ENCODE measurements around the gene MSRB1.

The MSRB1 gene

GRCh38 chr16:1942810-1943726 lies at the start of gene MSRB1:
TSS of gene MSRB1 (minus strand) at chr16:1943199. CDS start at chr16:1943156, 43 bp downstream.
- DNase-seq: peak; percentile 99

DNA sequence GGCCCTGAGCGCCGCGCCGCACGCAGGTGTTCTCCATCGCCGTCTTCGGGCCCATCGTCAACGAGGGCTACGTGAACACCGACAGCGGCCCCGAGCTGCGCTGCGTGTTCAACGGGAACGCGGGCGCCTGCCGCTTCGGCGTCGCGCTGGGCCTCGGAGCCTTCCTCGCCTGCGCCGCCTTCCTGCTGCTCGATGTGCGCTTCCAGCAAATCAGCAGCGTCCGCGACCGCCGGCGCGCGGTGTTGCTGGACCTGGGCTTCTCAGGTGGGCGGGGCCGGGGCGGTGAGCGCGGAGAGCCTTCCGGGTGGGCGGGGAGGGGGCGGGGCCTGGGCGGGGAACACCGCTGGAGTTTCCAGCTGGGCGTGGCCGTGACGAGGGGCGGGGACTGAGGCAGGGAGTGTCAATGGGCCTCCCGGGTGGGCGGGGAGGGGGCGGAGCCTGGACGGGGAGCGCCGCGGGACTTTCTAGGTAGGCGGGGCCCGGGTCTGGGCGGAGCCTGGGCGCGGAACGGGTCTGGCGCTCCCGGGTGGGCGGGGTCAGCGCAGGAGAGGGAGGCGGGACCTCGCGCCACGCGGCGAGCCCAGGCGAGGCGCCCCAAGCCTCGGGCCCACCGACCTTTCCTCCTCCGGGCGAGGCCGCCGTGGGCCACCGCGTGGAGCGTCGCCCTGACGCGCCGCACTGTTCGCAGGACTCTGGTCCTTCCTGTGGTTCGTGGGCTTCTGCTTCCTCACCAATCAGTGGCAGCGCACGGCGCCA lies 49.1 kb upstream of the MSRB1 start:
- DNase-seq: no peak

DNA sequence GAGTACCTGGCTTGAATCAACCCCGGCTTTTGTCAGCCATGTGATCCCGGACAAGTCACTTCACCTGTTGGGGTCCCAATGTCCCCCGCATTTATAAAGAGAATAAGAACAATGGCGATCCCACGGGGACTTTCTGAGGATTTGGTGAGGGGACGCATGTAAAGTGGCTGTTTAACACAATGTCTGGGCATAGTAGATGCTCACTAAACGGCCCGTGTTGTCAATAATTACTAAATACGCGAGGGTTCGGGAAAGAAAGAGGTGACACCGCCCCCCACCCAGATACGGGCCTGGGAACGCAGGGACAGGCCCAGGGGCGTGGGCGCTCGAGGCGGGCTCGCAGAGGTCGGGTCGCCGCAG lies 48.6 kb upstream of the MSRB1 start:
- DNase-seq: no peak

DNA sequence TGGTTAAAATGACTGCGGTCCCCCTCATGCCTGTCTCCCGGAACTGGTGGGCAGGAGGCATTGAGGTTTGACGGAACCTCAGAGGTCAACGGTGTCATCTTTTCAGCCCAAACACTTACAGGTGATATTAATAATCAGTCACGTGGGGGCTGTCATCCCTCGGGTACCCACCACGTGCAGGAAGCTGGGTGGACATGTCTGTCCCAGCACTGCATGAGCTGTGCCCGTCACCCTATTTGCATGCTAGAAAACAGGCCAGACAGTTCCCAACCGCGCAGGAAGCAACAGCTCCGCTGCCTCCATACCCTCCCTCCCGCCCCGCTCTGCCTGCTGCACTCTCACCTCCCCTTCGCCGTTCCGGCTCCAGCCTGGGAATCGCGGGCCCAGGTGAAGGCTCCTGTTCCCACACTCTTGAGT lies 48.1 kb upstream of the MSRB1 start:
- DNase-seq: no peak

- peak; percentile 4 for DNase-seq
Measured at GRCh38 chr16:1990351-1991134, 47.5 kb upstream of the MSRB1 start.

DNA sequence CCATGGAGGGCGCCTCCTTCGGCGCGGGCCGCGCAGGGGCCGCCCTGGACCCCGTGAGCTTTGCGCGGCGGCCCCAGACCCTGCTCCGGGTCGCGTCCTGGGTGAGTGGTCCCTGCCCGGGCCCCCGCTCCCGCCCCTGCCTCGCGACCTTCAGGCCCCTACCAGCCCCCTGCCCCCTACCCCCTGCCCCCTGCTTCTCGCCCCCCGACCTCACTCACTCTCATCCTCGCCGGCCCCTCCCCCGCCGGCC lies 47.0 kb upstream of the MSRB1 start:
- DNase-seq: no peak

- peak; percentile 19 for DNase-seq
Measured at GRCh38 chr16:1989209-1990100, 46.5 kb upstream of the MSRB1 start, which contains the start of gene SYNGR3. TSS of gene SYNGR3 (plus strand) at chr16:1989970. CDS start at chr16:1990103, 133 bp downstream.

DNA sequence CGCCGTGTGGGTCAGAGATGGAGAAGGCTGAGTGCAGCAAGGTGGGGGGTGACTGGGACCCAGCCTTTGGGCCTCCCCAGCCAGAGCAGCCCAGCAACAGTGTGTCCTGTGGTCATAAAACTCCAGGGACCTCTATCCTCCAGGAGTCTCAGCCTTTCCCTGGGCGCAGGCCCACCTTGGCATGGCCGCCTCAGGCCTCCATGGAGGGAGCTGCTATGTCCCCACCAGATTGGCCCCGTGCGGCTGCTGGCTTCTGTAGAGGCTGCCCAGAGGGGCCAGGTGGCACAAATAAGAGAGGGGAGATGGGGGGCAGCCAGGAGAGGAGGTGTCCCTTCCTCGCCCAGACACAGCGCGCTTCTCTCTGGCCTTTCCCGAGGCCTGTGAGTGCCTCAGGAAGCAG lies 44.2 kb upstream of the MSRB1 start:
- no peak for DNase-seq

DNA sequence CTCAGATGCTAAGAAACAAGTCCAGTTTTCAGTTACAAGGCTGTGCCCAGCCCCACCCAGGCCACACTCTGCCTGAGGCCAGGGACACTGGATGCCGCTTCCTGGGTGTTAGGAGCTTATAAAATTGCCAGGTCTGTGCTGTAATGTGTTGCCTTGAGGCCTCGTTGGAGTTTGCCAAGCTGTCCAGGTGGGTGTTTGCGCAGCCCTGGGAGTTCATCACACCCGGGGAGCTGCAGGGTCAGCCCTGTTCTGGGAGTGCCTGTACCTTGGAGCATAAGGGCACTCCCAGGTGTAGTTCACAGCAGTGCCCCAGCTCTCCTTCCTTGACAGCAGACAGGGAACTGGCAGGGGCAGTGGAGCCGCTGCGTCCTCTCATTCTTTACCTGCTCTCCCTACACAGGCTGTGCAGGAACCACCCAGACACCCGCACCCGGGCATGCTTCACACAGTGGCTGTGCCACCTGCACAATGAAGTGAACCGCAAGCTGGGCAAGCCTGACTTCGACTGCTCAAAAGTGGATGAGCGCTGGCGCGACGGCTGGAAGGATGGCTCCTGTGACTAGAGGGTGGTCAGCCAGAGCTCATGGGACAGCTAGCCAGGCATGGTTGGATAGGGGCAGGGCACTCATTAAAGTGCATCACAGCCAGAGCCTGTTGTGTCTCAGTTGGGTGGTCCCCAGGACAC lies 42.6 kb upstream of the MSRB1 start:
- no peak for DNase-seq

- DNase-seq: no peak
Measured at GRCh38 chr16:1984347-1985225, 41.6 kb upstream of the MSRB1 start.

GRCh38 chr16:1983544-1984346 lies 40.7 kb upstream of the MSRB1 start, which contains the start of gene GFER:
TSS of gene GFER (plus strand) at chr16:1984193. CDS start at chr16:1984219, 26 bp downstream.
- peak; percentile 85 for DNase-seq

DNA sequence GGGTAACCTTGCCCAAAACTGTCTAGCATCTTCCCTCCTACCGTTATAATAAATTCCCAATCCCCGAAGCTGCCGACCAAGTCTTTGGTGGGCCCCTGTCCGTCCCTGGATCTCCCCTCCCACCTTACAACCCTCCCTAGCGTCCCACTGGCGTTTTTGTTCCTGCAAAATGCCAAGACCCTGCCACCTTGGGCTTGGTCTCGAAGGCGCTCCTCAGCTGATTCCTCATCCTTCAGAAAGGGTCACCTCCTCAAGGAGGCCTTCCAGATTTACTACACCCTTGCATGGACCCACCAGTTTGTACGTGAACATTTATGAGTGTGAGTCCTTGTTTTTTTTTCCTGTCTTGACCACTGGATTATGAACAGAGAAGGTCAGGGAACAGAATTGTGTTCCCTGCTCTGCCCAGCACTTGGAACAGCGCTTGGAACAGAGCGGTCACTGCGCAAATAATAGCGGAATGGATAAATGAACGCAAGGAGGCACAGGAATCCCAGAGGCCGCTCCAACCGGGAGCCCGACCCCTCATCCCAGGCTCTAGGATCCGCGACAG lies 40.1 kb upstream of the MSRB1 start:
- no peak for DNase-seq

DNA sequence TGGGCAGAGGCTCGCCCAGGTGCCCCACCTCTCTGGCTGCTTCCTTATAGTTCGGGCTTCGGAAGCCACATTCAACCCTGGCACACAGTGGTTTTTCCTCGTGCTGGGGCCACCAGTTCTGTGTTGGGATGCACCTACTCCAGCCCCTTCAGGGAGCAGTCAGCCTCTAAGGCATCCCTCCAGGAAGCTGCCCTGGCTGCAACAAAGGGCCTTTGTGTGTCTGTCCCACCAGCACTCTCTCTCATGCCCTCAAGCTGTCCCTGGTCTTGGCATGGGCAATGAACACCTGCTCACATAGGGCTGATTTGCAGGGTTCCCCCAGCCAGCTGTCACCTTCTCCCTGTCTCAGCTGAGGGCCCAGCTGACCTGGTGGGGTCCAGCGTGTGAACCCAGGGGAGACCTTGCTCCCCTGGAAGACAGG lies 39.0 kb upstream of the MSRB1 start:
- peak; percentile 54 for DNase-seq

DNA sequence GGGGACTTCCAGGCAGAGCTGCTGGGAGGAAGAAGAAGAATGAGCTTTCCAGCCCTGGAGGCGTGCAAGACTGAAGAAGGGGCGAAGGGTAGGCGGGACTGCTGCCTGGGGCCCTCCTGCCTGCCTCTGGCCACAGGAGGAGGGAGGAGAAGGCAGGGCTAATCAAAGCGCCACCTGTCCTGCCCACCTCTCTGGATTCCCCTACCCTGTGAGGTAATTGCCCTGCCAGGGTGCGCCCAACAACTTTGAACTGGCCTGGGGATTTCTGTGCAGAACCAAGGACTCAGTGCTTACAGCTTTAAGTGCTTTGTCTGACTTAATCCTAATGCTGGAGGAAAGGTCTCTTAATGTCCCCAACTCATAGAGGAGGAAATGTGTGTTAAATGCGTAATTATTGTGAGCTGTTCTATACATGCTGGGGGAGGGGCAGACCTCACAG lies 38.4 kb upstream of the MSRB1 start, which contains the start of gene NOXO1:
Gene NOXO1, minus strand, starts transcription at position 72 of the 439 bp plus-strand sequence. CDS start 290 bp downstream, outside the sequence.
- DNase-seq: no peak

DNA sequence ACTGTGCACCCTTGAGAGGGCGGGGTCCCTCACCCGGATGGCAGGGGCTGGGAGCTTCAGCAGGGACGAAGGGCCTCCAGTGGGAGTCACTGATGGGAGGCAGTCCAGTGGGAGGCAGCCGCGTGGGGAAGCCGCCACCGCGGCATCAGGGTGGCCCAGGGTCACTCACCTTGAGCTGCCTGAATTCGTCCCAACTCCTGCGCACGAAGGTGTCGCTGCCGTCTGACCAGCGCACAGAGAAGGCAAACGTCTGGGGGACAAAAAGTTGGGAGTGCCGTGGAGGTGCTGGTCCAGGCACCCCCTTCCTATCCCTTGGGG lies 37.7 kb upstream of the MSRB1 start:
- no peak for DNase-seq

GRCh38 chr16:1980030-1980769 lies 37.2 kb upstream of the MSRB1 start:
- no peak for DNase-seq

DNA sequence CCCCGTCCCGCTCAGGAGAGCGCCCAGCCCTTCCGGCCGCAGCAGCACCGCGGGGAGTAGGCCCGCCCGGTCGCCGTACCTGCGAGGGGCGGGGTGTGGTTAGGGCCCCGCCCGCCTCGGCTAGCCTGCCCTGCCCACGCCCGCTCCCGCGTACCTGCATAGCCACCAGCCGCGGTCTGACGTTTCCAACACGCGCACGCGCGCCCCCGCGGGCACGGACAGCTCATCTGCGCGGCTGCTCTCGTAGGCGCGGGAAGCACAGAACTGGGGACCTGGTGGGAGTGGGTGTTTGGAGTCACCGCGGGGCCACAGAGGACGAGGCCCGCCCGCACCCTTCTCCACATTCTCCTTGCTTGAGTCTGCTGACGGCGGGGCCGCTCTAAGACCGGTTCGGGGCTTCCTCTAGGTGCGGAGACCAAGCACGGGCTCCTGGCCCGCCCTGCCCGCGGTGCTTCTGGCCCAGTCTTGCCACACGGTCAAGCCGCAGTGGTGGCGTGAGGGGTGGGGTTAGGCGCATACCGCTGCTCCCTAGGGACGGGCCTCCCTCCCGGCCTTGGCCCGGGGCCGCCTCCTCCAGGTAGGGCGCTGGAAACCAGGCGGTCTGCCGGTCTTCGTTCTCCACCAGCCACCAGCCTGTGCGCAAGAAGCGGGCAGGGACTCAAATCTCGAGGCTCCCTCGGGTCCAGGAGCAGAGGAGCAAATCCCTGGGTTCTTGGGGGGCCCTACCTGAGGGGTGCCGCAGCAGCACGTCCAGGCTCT lies 36.5 kb upstream of the MSRB1 start:
- DNase-seq: no peak
